H1 (cell line): Measurements from ENCODE around the gene DDX51. TPM values are rescaled to one million over a fixed set of nuclear protein-coding genes. Genes with fewer than 3 reads are reported as not detected.

ENCODE experiments used
- CTCF ChIA-PET: fragments of 300-600 bp; sonication (Branson Sonifier 250); formaldehyde crosslinking; loops from one replicate; lab custom pipeline; 2021; ENCODE audit not compliant: partially characterized antibody; lab: Charles Lee
- POLR2A ChIA-PET: fragments of 300-600 bp; sonication (Branson Sonifier 250); formaldehyde crosslinking; loops from one replicate; lab custom pipeline; 2021; ENCODE audit warnings: inconsistent platforms; ENCODE audit not compliant: partially characterized antibody; lab: Charles Lee
- DNase-seq, 2 experiments: peaks; one replicate each; pipeline versions ENCODE4 v3.0.0 to v3.0.0-alpha.2; 2010 to 2022; ENCODE audit warnings: low spot score in 2 of 2, low read depth in 1 of 2, mixed read lengths in 1 of 2
- FAIRE-seq: peaks from 2 replicates; lab custom pipeline; 2011; peaks lifted over from hg19 to GRCh38; lab: Jason Lieb, UNC
- H2AFZ ChIP-seq: 2 replicates; pipeline ENCODE4 v1.8.1; 2012; ENCODE audit warnings: low read length, inconsistent platforms
- H2AK5ac ChIP-seq: 2 replicates; pipeline ENCODE4 v1.6.1; 2013; ENCODE audit warnings: low read depth, low read length
- H2BK120ac ChIP-seq: replicated peaks from 2 replicates; pipeline ENCODE3; 2013; ENCODE audit warnings: low read depth, low read length, inconsistent platforms
- H2BK12ac ChIP-seq: 2 replicates; pipeline ENCODE4 v1.6.1; 2013; ENCODE audit warnings: low read depth, low read length
- H2BK15ac ChIP-seq: 2 replicates; pipeline ENCODE4 v1.6.1; 2013; ENCODE audit warnings: low read length
- H2BK20ac ChIP-seq: 2 replicates; pipeline ENCODE4 v1.6.1; 2013; ENCODE audit warnings: low read length
- H2BK5ac ChIP-seq: 2 replicates; pipeline ENCODE4 v1.6.1; 2013; ENCODE audit warnings: low read depth, low read length
- H3K14ac ChIP-seq: 2 replicates; pipeline ENCODE4 v1.6.1; 2013; ENCODE audit warnings: inconsistent platforms; ENCODE audit not compliant: insufficient read length
- H3K18ac ChIP-seq: 2 replicates; pipeline ENCODE4 v1.6.1; 2013; ENCODE audit warnings: low read length; ENCODE audit errors: extremely low read depth
- H3K23ac ChIP-seq: 2 replicates; pipeline ENCODE4 v1.6.1; 2013; ENCODE audit warnings: inconsistent platforms; ENCODE audit not compliant: insufficient read length
- H3K23me2 ChIP-seq: 2 replicates; pipeline ENCODE4 v1.6.1; 2013; ENCODE audit warnings: low read depth, low read length
- H3K27ac ChIP-seq: 2 replicates; pipeline ENCODE4 v1.6.1; 2011; ENCODE audit warnings: low read depth, low read length, inconsistent platforms
- H3K27me3 ChIP-seq, 4 experiments: replicated peaks in 1 of 4; 1 replicate in 1 of 4; 2 replicates in 3 of 4; pipeline versions ENCODE4 v1.6.1 to v1.8.1; 2011 to 2013; ENCODE audit warnings: low read length in 3 of 4, mild to moderate bottlenecking in 3 of 4, inconsistent platforms in 2 of 4, mixed read lengths in 2 of 4, moderate library complexity in 1 of 4; ENCODE audit not compliant: control insufficient read depth in 3 of 4, insufficient read depth in 3 of 4; ENCODE audit errors: extremely low read depth in 1 of 4
- H3K36me3 ChIP-seq, 4 experiments: 2 replicates each; pipeline versions ENCODE4 v1.6.1 to v1.8.1; 2011 to 2013; ENCODE audit warnings: mild to moderate bottlenecking in 4 of 4, low read length in 3 of 4, moderate library complexity in 2 of 4, control low read depth in 1 of 4, inconsistent platforms in 1 of 4; ENCODE audit not compliant: insufficient read depth in 4 of 4, control insufficient read depth in 2 of 4
- H3K4ac ChIP-seq: replicated peaks from 2 replicates; pipeline ENCODE3; 2013; ENCODE audit warnings: low read length, low read depth, mixed read lengths, inconsistent platforms; ENCODE audit not compliant: insufficient read length
- H3K4me1 ChIP-seq, 4 experiments: replicated peaks in 1 of 4; 1 replicate in 1 of 4; 2 replicates in 3 of 4; pipeline versions ENCODE4 v1.6.1 to v1.8.1; 2011 to 2013; ENCODE audit warnings: low read length in 3 of 4, inconsistent platforms in 2 of 4, mixed read lengths in 1 of 4; ENCODE audit not compliant: insufficient read depth in 4 of 4, control insufficient read depth in 3 of 4
- H3K4me2 ChIP-seq, 2 experiments: 2 replicates each; pipeline versions ENCODE4 v1.6.1 to v1.8.1; 2011 to 2013; ENCODE audit warnings: low read depth in 2 of 2, low read length in 2 of 2, control low read depth in 1 of 2, inconsistent platforms in 1 of 2, mild to moderate bottlenecking in 1 of 2; ENCODE audit not compliant: insufficient read depth in 1 of 2
- H3K4me3 ChIP-seq, 4 experiments: fragments of 200-600, 300-600 bp in 1 of 4; sonication (generic), shearing (Covaris generic), sonication (Bioruptor Twin) in 1 of 4; 2 replicates each; pipeline versions ENCODE4 v1.5.1 to v1.8.1; 2011 to 2016; ENCODE audit warnings: low read length in 4 of 4, low read depth in 3 of 4, control low read depth in 2 of 4, inconsistent platforms in 2 of 4, mild to moderate bottlenecking in 2 of 4, mixed read lengths in 1 of 4, moderate library complexity in 1 of 4; ENCODE audit not compliant: insufficient read depth in 2 of 4; ENCODE audit errors: extremely low read depth in 1 of 4
- H3K56ac ChIP-seq: replicated peaks from 2 replicates; pipeline ENCODE3; 2013; ENCODE audit warnings: low read depth, mild to moderate bottlenecking, mixed read lengths, low read length, inconsistent platforms; ENCODE audit not compliant: insufficient read length
- H3K79me1 ChIP-seq: 2 replicates; pipeline ENCODE4 v1.6.1; 2013; ENCODE audit warnings: low read depth, low read length, control low read depth
- H3K79me2 ChIP-seq, 2 experiments: 2 replicates each; pipeline versions ENCODE4 v1.6.1 to v1.8.1; 2012 to 2013; ENCODE audit warnings: low read length in 2 of 2, mild to moderate bottlenecking in 2 of 2, inconsistent platforms in 1 of 2; ENCODE audit not compliant: insufficient read depth in 2 of 2, control insufficient read depth in 1 of 2
- H3K9ac ChIP-seq, 4 experiments: replicated peaks in 1 of 4; 1 replicate in 1 of 4; 2 replicates in 3 of 4; pipeline versions ENCODE4 v1.6.1 to v1.8.1; 2011 to 2013; ENCODE audit warnings: low read depth in 3 of 4, low read length in 3 of 4, control low read depth in 2 of 4, mild to moderate bottlenecking in 2 of 4, moderate library complexity in 2 of 4, inconsistent platforms in 1 of 4; ENCODE audit errors: extremely low read depth in 1 of 4
- H3K9me3 ChIP-seq, 2 experiments: 2 replicates each; pipeline versions ENCODE4 v1.6.1 to v1.8.1; 2012 to 2013; ENCODE audit warnings: mild to moderate bottlenecking in 2 of 2, moderate library complexity in 2 of 2, control low read depth in 1 of 2, inconsistent platforms in 1 of 2, low read depth in 1 of 2, low read length in 1 of 2, mixed read lengths in 1 of 2; ENCODE audit not compliant: insufficient read depth in 2 of 2
- H4K20me1 ChIP-seq, 2 experiments: replicated peaks in 1 of 2; 2 replicates each; pipeline versions ENCODE3 to v1.8.1; 2011 to 2013; ENCODE audit warnings: inconsistent platforms in 2 of 2, low read length in 2 of 2, mild to moderate bottlenecking in 1 of 2; ENCODE audit not compliant: insufficient read depth in 2 of 2, control insufficient read depth in 1 of 2
- H4K5ac ChIP-seq: 2 replicates; pipeline ENCODE4 v1.6.1; 2013; ENCODE audit warnings: low read length, low read depth, mixed read lengths, inconsistent platforms; ENCODE audit not compliant: insufficient read length
- H4K8ac ChIP-seq: 2 replicates; pipeline ENCODE4 v1.8.0; 2013; ENCODE audit warnings: mild to moderate bottlenecking, moderate library complexity, low read length, inconsistent platforms; ENCODE audit not compliant: insufficient read depth; ENCODE audit errors: extremely low read depth
- H4K91ac ChIP-seq: replicated peaks from 2 replicates; pipeline ENCODE3; 2013; ENCODE audit warnings: low read length, mixed read lengths, inconsistent platforms; ENCODE audit not compliant: insufficient read length
- ASH2L ChIP-seq: fragments of 200-600, 300-600 bp; sonication (generic); IDR thresholded peaks from one replicate; pipeline ENCODE4 v1.7.1; 2017; ENCODE audit warnings: low read length
- CHD1 ChIP-seq: IDR thresholded peaks from 2 replicates; pipeline ENCODE4 v1.6.1; 2012; ENCODE audit warnings: low read depth, low read length, improper control_type of control experiment
- CHD2 ChIP-seq: IDR thresholded peaks from 2 replicates; pipeline ENCODE4 v1.6.1; 2012; ENCODE audit warnings: low read length, improper control_type of control experiment
- GABPA ChIP-seq: IDR thresholded peaks from 2 replicates; pipeline ENCODE4 v1.6.1; 2011; ENCODE audit warnings: mild to moderate bottlenecking, low read length, moderate library complexity, borderline replicate concordance; ENCODE audit not compliant: insufficient read depth
- HDAC6 ChIP-seq: IDR thresholded peaks from one replicate; pipeline ENCODE4 v1.7.1; 2012; ENCODE audit warnings: low read depth, mild to moderate bottlenecking, inconsistent platforms, low read length, moderate library complexity
- JUND ChIP-seq: IDR thresholded peaks from 2 replicates; pipeline ENCODE4 v1.6.1; 2011; ENCODE audit warnings: mild to moderate bottlenecking, improper control_type of control experiment, low read length
- NANOG ChIP-seq: IDR thresholded peaks from 2 replicates; pipeline ENCODE4 v1.6.1; 2011; ENCODE audit warnings: low read length, low read depth, mild to moderate bottlenecking, inconsistent platforms; ENCODE audit not compliant: insufficient read depth, poor library complexity, severe bottlenecking
- NRF1 ChIP-seq: IDR thresholded peaks from 2 replicates; pipeline ENCODE4 v1.6.1; 2011; ENCODE audit warnings: mild to moderate bottlenecking, low read depth, low read length, improper control_type of control experiment
- POLR2A ChIP-seq, 2 experiments: IDR thresholded peaks; 1 replicate in 1 of 2; 2 replicates in 1 of 2; pipeline ENCODE4 v1.6.1; 2011; ENCODE audit warnings: low read depth in 2 of 2, low read length in 2 of 2, mild to moderate bottlenecking in 2 of 2; ENCODE audit errors: control extremely low read depth in 1 of 2
- POLR2AphosphoS5 ChIP-seq: IDR thresholded peaks from 2 replicates; pipeline ENCODE4 v1.6.1; 2011; ENCODE audit warnings: low read depth, low read length
- POU5F1 ChIP-seq: IDR thresholded peaks from 2 replicates; pipeline ENCODE4 v1.6.1; 2011; ENCODE audit warnings: low read depth, mild to moderate bottlenecking, low read length, moderate library complexity
- RXRA ChIP-seq: IDR thresholded peaks from 2 replicates; pipeline ENCODE4 v1.6.1; 2011; ENCODE audit warnings: low read depth, mild to moderate bottlenecking, low read length, moderate library complexity; ENCODE audit not compliant: insufficient read depth
- SAP30 ChIP-seq: fragments of 300-600 bp; sonication (generic); IDR thresholded peaks from 2 replicates; pipeline ENCODE4 v1.7.1; 2012; ENCODE audit warnings: low read length, moderate library complexity, mild to moderate bottlenecking, inconsistent platforms; ENCODE audit not compliant: insufficient read depth, insufficient replicate concordance
- TEAD4 ChIP-seq: IDR thresholded peaks from 2 replicates; pipeline ENCODE4 v1.6.1; 2012; ENCODE audit warnings: low read depth, low read length, inconsistent platforms, mixed read lengths
- USF2 ChIP-seq: IDR thresholded peaks from 2 replicates; pipeline ENCODE4 v1.6.1; 2011; ENCODE audit warnings: low read length, improper control_type of control experiment
- WGBS, 2 experiments: shearing (Covaris generic) in 1 of 2; methylation state at CpG; one replicate each; pipeline versions ENCODE4 v1.1.6 to v1.1.7; 2013 to 2015; ENCODE audit warnings: low lambda C conversion rate in 2 of 2, mixed read lengths in 2 of 2, inconsistent platforms in 1 of 2, low coverage in 1 of 2, missing lambda C conversion rate in 1 of 2; ENCODE audit not compliant: insufficient replicate concordance in 2 of 2, insufficient coverage in 1 of 2, insufficient read length in 1 of 2; ENCODE audit errors: extremely low coverage in 1 of 2, missing lambda C conversion rate in 1 of 2; 5-methylcytosine and 5-hydroxymethylcytosine counted together
- polyA plus RNA-seq, 7 experiments: library from polyadenylated mRNA; depleted of rRNA in 3 of 7; stranded (reverse) in 5 of 7; unstranded in 2 of 7; fragments of >200 nt in 5 of 7; fragments of 200-250 nt in 2 of 7; gene quantifications; 1 replicate in 5 of 7; 2 replicates in 1 of 7; 4 replicates in 1 of 7; pipeline versions ENCODE4 v1.2.1 to v1.2.3, GENCODE V29; 2011 to 2013; ENCODE audit warnings: missing spikeins in 2 of 7, mixed read lengths in 2 of 7
- total RNA-seq: library from RNA; stranded (reverse); fragmentation: NEBNext Ultra II Directional; extraction: Animal tissue kit (Norgen Biotek cat#: 25700); gene quantifications from 2 replicates; pipeline ENCODE4 v1.2.1, GENCODE V29; 2021

DDX51 gene
- total and polyA plus RNA-seq, 2 of the 8 experiments (the other 6 are each of a cell fraction or from before 2014, with no cell fraction given) = 11.2 to 24.4 TPM

GRCh38 chr12:132130690-132131089 is 13.4 kb downstream of the DDX51 start:
- CTCF ChIA-PET = no interaction called here
- Histone ChIP-seq H3K79me2 (no peaks in the 10 kb centered on the region), H3K56ac (no peak overlapping the region), H3K9ac (no peak overlapping the region), H4K5ac (no peak overlapping the region), H3K18ac (no peak overlapping the region), H3K23me2 (no peaks in the 10 kb centered on the region), H2BK120ac (no peak overlapping the region), H3K27me3 (no peaks in the 10 kb centered on the region; a peak in 2 of 7 replicates), H2AFZ (no peak overlapping the region), H2AK5ac (no peak overlapping the region), H2BK5ac (no peak overlapping the region), H3K36me3 (peaks cover 0 to 30% (median 15%) of the 10 kb centered on the region in 4 experiments; a peak in 6 of 8 replicates), H3K23ac (no peak overlapping the region), H3K14ac (no peak overlapping the region), H3K79me1 (no peaks in the 10 kb centered on the region), H2BK20ac (no peak overlapping the region), H3K27ac (no peak overlapping the region), H4K8ac (no peak overlapping the region), H3K4ac (no peak overlapping the region), H2BK12ac (no peak overlapping the region), H4K20me1 (no peaks in the 10 kb centered on the region), H3K4me1 (no peaks in the 10 kb centered on the region), H3K4me3 (no peak overlapping the region), H4K91ac (no peak overlapping the region), H3K9me3 (peaks cover 10 to 29% of the 10 kb centered on the region in 2 experiments), H2BK15ac (no peak overlapping the region), H3K4me2 (no peak overlapping the region)
- no peak for FAIRE-seq
- WGBS, 2 experiments = 94% methylated on average over 14 of the region's 14 CpGs; no CpG with 5 or more reads in 1 of the 2 experiments
- POLR2A ChIA-PET = interaction anchor here (0.6 to 1.6 kb wide), 6 partner anchors 8 to 257 kb away, joined by 3 to 5 read pairs (median 4); no protein-coding TSS in a partner anchor
- DNase-seq = no peak
- TF ChIP-seq CHD2 = no peak
- no peak for TF ChIP-seq JUND
- TF ChIP-seq TEAD4 = no peak
- TF ChIP-seq NRF1 = no peak
- no peak for TF ChIP-seq POLR2A (IDR thresholded peaks at IDR 0.05; ENCODE audit: control extremely low read depth in 1 of 2, low read depth in 2 of 2, low read length in 2 of 2)
- TF ChIP-seq POU5F1 = no peak
- no peak for TF ChIP-seq USF2
- TF ChIP-seq SAP30 = no peak
- TF ChIP-seq POLR2AphosphoS5 = no peak
- no peak for TF ChIP-seq NANOG
- TF ChIP-seq CHD1 = no peak
- TF ChIP-seq RXRA = no peak
- TF ChIP-seq ASH2L = no peak
- no peak for TF ChIP-seq GABPA
- no peak for TF ChIP-seq HDAC6
